ENCODE data around the gene PI4KA.
"Not testable (repeated sequence)": the region's sequence is repeated elsewhere in the genome, so short reads cannot be mapped to it uniquely, and the experiment has no call there.

GRCh38 chr22:20769496-20769826 lies 89.2 kb downstream of the PI4KA start:
- TF ChIP-seq CTCF, POLR2A (IDR thresholded peaks at IDR 0.05): not testable (repeated sequence)
